Stimulated activated CD8-positive, alpha-beta memory T cell treated with anti-CD3 and anti-CD28 coated beads, Interleukin-7, amount 100 ng/mL, for 4 hours (primary cell): ENCODE results near the gene P3H1.
"Not testable (repeated sequence)": the region's sequence is repeated elsewhere in the genome, so short reads cannot be mapped to it uniquely, and the experiment has no call there.

Experiments used
- DNase-seq, 2 donors: peaks; one replicate each; pipeline ENCODE4 v3.0.0-alpha.2; 2020; ENCODE audit warnings: low read depth in 2 of 2

The P3H1 gene

GRCh38 chr1:42769811-42770210 lies 3.0 kb upstream of the P3H1 start:
- DNase-seq = no peak

GRCh38 chr1:42768172-42768571 lies 1.3 kb upstream of the P3H1 start:
- DNase-seq = no peak

GRCh38 chr1:42767510-42768000 lies 727 bp upstream of the P3H1 start:
- DNase-seq = no peak

GRCh38 chr1:42765832-42766740 lies 742 bp downstream of the P3H1 start:
- DNase-seq = peak; percentile 21 to 47

- no peak for DNase-seq
These were observed 1.6 kb downstream of the P3H1 start for GRCh38 chr1:42765269-42765668.

GRCh38 chr1:42762269-42762668 lies 4.6 kb downstream of the P3H1 start:
- no peak for DNase-seq

GRCh38 chr1:42761567-42761966 lies 5.3 kb downstream of the P3H1 start:
- no peak for DNase-seq

- no peak for DNase-seq
These were observed 7.7 kb downstream of the P3H1 start for GRCh38 chr1:42759114-42759513.

- no peak for DNase-seq
These were observed 8.2 kb downstream of the P3H1 start for GRCh38 chr1:42758641-42759040.

- no peak for DNase-seq
These were observed 8.9 kb downstream of the P3H1 start for GRCh38 chr1:42757892-42758275.

- no peak for DNase-seq
These were observed 9.6 kb downstream of the P3H1 start for GRCh38 chr1:42756956-42757891.

- no peak for DNase-seq
These were observed 13.8 kb downstream of the P3H1 start for GRCh38 chr1:42753070-42753469.

- no peak for DNase-seq
These were observed 14.5 kb downstream of the P3H1 start for GRCh38 chr1:42752284-42752683.

GRCh38 chr1:42751511-42752070 lies 15.2 kb downstream of the P3H1 start:
- DNase-seq = not testable (repeated sequence)

GRCh38 chr1:42750041-42750440 lies 16.8 kb downstream of the P3H1 start:
- no peak for DNase-seq

- no peak for DNase-seq
These were observed 18.1 kb downstream of the P3H1 start for GRCh38 chr1:42748461-42749410.

GRCh38 chr1:42748021-42748420 lies 18.8 kb downstream of the P3H1 start:
- DNase-seq = no peak

- peak in 1 of 2 donors; percentile 15 for DNase-seq
These were observed 19.7 kb downstream of the P3H1 start for GRCh38 chr1:42747125-42747524.

- DNase-seq = no peak
These were observed 20.3 kb downstream of the P3H1 start for GRCh38 chr1:42746436-42747105.

- no peak for DNase-seq
These were observed 21.0 kb downstream of the P3H1 start for GRCh38 chr1:42745851-42746250.

- no peak for DNase-seq
These were observed 22.7 kb downstream of the P3H1 start for GRCh38 chr1:42744148-42744413.
